BE2C (cell line): Measurements from ENCODE around the gene CCDC146.
"Not testable (repeated sequence)": the region's sequence is repeated elsewhere in the genome, so short reads cannot be mapped to it uniquely, and the experiment has no call there.

Experiments used
- DNase-seq: peaks from one replicate; pipeline ENCODE4 v3.0.0-alpha.2; 2020
- H3K27me3 ChIP-seq: fragments of 250-450 bp; sonication (Bioruptor Pico); 2 replicates; pipeline ENCODE4 v1.5.1; 2020; ENCODE audit warnings: mild to moderate bottlenecking
- H3K36me3 ChIP-seq: fragments of 250-450 bp; sonication (Bioruptor Pico); 2 replicates; pipeline ENCODE4 v1.5.1; 2020; ENCODE audit warnings: mild to moderate bottlenecking
- H3K4me1 ChIP-seq: fragments of 250-450 bp; sonication (Bioruptor Pico); 2 replicates; pipeline ENCODE4 v1.5.1; 2020
- H3K4me3 ChIP-seq: 2 replicates; pipeline ENCODE4 v1.5.1; 2011; ENCODE audit warnings: low read depth, low read length
- H3K9me3 ChIP-seq: fragments of 250-450 bp; sonication (Bioruptor Pico); 2 replicates; pipeline ENCODE4 v1.5.1; 2020
- TF ChIP-seq, protein P1 (sequence below): IDR thresholded peaks from 2 replicates; pipeline ENCODE4 v1.5.1; 2012; ENCODE audit warnings: mild to moderate bottlenecking, low read depth, low read length

The CCDC146 gene

DNA sequence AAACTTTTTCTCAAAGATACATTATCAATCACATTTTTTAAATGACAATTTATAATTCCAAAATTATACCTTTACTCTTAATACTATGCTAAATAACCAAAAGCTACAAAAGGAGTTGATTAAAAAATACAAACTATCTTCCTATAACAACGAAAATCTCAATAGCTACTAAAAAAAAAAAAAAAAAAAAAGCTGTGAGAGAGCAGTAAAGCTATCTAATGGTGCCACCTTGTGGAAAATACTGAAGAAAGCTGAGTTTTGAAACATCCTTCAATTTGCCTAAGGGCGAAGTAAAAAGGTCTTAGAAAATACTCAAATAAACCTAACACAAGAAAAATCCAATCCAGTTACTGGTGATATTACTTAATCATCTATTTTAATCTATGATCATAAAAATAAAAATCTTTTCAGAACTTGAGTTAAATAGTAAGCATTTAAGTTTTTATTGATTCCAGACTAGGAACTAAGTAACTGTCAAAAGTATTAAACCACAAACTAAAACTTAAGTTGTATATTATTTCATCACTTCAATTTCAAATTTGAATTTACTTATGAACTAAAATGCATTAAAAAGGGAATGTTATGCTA lies 9.6 kb upstream of the CCDC146 start:
- DNase-seq, H3K36me3 ChIP-seq, H3K4me1 ChIP-seq, H3K4me3 ChIP-seq, H3K27me3 ChIP-seq, H3K9me3 ChIP-seq: not testable (repeated sequence)
- TF ChIP-seq, protein P1, sequence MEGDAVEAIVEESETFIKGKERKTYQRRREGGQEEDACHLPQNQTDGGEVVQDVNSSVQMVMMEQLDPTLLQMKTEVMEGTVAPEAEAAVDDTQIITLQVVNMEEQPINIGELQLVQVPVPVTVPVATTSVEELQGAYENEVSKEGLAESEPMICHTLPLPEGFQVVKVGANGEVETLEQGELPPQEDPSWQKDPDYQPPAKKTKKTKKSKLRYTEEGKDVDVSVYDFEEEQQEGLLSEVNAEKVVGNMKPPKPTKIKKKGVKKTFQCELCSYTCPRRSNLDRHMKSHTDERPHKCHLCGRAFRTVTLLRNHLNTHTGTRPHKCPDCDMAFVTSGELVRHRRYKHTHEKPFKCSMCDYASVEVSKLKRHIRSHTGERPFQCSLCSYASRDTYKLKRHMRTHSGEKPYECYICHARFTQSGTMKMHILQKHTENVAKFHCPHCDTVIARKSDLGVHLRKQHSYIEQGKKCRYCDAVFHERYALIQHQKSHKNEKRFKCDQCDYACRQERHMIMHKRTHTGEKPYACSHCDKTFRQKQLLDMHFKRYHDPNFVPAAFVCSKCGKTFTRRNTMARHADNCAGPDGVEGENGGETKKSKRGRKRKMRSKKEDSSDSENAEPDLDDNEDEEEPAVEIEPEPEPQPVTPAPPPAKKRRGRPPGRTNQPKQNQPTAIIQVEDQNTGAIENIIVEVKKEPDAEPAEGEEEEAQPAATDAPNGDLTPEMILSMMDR, result peak; percentile 25

DNA sequence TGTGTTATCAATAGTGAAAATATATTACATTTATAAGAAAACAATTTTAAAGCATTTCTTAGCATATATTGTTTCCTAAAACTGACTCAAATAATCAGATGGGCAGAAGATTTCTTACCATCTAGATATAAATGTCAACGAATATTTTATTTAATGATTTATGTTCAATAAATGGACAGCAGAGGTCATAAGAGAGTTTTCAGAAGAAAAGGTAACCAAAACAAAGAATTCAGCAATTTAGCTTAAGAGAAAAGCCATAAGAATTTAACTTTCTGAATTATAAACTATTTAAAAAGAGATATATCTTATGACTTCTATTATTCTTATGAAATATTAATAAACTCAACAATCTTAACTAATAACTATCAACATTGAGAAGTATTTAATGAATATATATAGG lies 3.1 kb downstream of the CCDC146 start:
- not testable (repeated sequence) for H3K27me3 ChIP-seq

DNA sequence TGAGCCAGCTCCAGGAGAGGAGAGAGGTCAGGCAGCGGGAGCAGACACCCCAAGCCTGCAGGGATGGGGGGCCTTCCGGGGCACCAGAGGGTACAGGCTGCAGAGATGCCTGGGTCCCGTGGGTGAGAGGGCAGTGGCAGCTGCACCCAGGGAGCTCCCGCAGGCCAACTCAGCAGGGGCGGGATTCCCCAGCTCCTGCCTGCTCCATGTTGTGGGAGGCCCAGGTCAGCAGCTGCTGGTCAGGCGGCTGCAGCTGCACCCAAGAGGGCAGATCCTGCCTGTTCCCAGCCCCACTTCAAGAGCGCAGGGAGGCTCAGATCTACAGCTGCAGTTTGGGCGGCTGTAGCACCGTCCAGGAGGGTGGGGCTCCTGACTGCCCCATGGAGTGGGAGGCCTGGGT lies 4.6 kb downstream of the CCDC146 start:
- not testable (repeated sequence) for H3K9me3 ChIP-seq, H3K4me3 ChIP-seq, H3K36me3 ChIP-seq, H3K4me1 ChIP-seq, H3K27me3 ChIP-seq
- DNase-seq, result peak; percentile 15

More for the DNA sequence above, 3.1 kb downstream of the CCDC146 start:
- H3K9me3 ChIP-seq, H3K4me3 ChIP-seq, DNase-seq, H3K36me3 ChIP-seq, H3K4me1 ChIP-seq: not testable (repeated sequence)

DNA sequence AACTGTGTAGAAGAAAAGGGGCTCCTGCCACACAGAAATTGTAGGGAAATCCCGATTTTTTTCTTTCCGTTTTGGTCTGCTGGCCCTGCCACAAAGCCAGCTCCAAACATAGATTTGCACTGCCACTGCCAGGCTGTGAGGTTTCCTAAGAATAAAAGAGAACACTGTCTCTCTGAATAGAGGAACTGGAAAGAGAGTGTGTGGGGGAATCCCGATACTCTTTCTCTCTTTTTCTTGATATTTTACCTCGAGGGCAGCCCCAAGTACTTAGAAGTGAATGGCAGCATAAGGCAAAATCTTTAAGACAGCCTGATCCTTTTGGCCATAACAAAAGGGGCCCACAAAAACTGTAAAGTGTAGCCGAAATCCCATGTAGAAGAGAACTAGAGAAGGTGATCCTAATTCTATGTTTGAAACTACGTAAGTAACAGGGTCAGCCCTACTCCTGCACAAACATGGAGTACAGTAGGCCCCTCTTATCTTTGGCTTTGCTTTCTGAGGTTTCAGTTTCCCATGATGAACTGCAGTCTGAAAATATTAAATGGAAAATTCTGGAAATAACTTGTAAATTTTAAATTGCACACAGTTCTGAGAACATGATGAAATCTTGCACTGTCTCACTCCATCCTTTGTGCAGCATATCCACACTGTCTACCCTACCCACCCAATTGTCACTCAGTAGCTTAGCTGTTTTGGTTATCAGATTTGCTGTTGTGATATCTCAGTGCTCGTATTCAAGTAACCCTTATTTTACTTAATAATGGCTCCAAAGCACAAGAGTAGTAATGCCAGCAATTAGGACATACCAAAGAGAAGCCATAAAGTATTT lies 6.4 kb downstream of the CCDC146 start:
- H3K4me1 ChIP-seq, DNase-seq, H3K36me3 ChIP-seq, H3K9me3 ChIP-seq, H3K27me3 ChIP-seq, H3K4me3 ChIP-seq: not testable (repeated sequence)

DNA sequence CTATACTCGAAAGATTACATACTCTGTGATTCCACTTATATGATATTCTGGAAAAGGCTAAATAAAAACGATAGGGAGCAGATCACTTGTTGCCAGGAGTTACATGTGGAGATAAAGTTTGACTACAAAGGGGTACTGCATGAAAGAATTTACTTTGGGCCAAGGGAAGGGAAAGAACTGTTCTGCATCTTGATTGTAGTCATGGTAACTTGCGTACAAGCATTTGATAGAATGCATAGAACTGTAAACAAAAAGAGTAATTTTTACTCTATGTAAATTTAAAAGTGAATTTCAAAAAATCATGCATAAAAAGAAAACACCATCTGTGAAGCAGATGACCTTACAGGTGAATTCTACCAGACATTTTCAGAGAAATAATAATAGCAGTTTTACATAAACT lies 9.4 kb downstream of the CCDC146 start:
- H3K4me1 ChIP-seq, H3K4me3 ChIP-seq, H3K27me3 ChIP-seq, H3K9me3 ChIP-seq, DNase-seq, H3K36me3 ChIP-seq: not testable (repeated sequence)

DNA sequence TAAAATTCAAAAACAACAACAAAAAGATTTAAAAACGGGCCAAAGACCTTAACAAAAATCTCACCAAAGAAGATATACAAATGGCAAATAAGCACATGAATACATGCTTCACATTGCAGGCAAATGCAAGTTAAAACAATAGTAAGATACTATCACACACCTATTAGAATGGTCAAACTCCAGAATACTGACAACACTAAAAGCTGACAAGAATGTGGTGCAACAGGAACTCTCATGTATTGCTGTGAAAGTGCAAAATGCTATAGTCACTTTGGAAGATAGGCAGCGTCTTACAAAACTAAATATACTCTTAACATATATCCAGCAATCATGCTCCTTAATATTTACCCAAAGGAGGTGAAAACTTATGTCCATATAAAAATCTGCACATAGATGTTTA lies 16.3 kb downstream of the CCDC146 start:
- H3K36me3 ChIP-seq, DNase-seq, H3K9me3 ChIP-seq, H3K4me3 ChIP-seq, H3K27me3 ChIP-seq, H3K4me1 ChIP-seq: not testable (repeated sequence)

DNA sequence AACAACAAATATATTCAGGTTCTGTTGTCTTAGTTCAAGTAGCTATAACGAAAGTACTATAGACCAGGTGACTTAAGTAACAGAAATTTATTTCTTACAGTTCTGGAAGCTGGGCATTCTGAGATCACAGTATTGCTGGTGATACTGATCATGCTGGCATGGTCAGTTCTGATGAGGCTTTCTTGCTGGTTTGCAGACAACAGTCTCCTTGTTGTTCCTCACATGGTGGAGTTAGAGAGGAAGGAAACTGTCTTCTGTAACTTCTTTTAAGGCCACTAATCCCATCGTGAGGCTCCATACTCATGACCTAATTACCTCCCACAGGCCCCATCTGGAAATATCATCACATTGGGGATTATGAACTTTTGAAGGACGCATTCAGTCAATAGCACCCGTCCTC lies 17.9 kb downstream of the CCDC146 start:
- not testable (repeated sequence) for H3K4me1 ChIP-seq, H3K27me3 ChIP-seq, H3K36me3 ChIP-seq, H3K4me3 ChIP-seq, H3K9me3 ChIP-seq, DNase-seq

DNA sequence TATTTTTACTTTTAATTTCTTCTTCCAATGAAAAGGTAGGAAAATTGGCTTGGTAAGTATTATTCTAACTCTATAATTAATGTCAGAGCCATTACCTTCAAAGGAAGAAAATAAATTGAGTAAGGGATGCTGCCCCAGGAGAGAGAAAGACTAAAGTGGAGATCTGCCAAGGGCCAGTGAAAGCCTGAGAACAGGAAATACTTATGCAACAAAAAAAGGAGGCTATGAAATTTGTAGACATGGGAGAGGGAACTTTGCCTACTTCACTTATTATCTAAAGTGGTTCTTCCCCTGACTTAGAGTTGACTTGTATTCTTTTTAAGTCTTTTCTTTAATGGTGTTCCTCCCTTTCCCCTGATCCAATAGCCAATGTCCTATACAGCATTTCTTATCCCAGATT lies 29.8 kb downstream of the CCDC146 start:
- DNase-seq, H3K4me3 ChIP-seq: not testable (repeated sequence)

DNA sequence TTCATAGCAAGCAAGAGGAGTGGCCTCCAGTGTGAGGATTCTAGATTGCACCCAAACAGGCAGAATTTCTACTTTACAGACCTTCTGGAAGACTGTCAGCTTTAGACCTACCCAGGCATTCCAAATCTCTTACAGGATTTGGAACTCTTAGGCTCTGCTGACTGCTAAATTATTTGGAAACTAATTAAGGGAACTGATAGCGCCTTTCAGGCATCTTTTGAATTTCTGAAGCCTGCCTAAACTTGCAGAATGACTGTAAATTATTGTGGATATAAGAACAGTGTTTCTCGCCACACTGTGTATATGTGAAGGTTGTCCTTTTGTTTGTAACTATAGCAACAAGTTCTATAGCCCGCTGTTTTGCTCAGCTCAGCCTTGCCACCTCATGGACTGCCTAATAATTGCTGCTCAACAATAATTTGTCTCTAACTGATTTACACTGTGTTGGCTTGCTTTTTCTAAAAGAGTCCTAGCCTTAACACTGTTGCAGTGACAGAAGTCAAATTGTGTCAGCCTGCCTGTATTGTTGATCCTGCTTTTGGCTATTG lies 32.6 kb downstream of the CCDC146 start:
- not testable (repeated sequence) for H3K27me3 ChIP-seq, H3K4me3 ChIP-seq, H3K4me1 ChIP-seq, H3K9me3 ChIP-seq, H3K36me3 ChIP-seq, DNase-seq

More for the DNA sequence above, 29.8 kb downstream of the CCDC146 start:
- H3K9me3 ChIP-seq, H3K27me3 ChIP-seq, H3K4me1 ChIP-seq, H3K36me3 ChIP-seq: not testable (repeated sequence)

DNA sequence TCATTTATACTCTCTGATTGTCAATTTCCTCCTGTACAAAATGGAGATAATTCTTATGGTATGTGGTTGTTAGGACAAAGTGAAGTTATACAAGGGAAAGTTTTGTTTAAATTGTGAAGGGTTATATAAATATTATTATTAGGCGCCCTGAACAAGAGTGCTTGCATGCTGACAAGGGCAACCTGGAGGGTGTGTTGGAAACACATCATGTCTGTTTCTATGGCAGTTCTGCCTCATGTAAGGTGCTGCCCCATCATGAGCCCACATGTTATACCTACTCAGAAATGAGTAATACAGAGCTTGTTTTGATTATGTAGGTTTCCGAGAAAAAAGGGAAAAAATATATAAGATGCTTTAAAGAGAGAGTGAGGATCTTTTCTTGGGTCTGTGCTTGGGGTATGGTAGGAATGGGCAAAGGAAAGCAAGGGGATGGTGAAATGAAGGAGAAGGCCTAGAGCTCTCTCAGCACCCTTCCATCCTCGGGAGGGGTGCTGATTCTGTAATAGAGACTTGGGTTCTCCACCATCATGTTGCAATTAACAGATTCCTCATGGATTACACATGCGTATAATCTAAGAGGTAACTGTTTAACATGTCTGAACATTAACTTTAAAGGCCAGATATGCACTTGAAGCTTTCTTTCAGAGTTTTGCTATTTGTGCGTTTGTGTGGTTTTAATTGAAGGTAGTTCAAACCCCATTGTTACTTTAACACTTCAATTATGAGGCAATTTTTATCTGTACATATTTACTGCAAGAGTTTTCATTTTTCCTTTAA lies 33.4 kb downstream of the CCDC146 start:
- not testable (repeated sequence) for H3K9me3 ChIP-seq, H3K4me3 ChIP-seq, DNase-seq, H3K36me3 ChIP-seq, H3K27me3 ChIP-seq, H3K4me1 ChIP-seq

DNA sequence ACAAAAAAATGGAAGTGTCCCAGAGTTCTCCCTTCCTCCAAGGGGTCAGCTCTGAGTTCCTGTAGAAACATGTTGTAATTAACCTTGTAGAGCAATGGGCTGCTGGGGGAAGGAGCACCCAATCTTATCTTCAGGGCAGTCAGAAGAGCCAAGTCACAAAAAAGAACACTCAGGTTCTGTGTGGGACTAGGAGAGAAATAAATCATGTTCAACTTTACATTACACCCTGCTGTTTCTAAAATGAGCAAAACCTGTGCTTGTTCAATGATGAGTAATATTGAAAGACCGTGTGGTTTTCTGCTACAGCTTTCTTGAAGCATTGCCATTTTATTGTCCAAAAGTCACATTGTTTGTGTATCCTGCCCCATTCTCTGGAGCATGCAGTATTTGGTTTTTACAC lies 34.6 kb downstream of the CCDC146 start:
- H3K27me3 ChIP-seq, H3K4me1 ChIP-seq, H3K4me3 ChIP-seq, DNase-seq, H3K36me3 ChIP-seq, H3K9me3 ChIP-seq: not testable (repeated sequence)
